Neural cell (in vitro differentiated cells): Measurements from ENCODE around the gene DDX5.

ENCODE experiments used
- CTCF ChIP-seq: fragments of 450-650 bp; IDR thresholded peaks from 2 replicates; pipeline ENCODE4 v1.5.1; 2014; ENCODE audit warnings: antibody characterized with exemption, mild to moderate bottlenecking, moderate library complexity; ENCODE audit not compliant: poor library complexity, severe bottlenecking
- EP300 ChIP-seq: fragments of 450-650 bp; conservative IDR thresholded peaks from 2 replicates; pipeline ENCODE4 v1.6.1; 2014; ENCODE audit warnings: antibody characterized with exemption, mild to moderate bottlenecking, moderate library complexity; ENCODE audit not compliant: poor library complexity, severe bottlenecking
- EZH2 ChIP-seq: fragments of 200-600, 300-800 bp; shearing (Covaris generic), sonication (generic); IDR thresholded peaks from 2 replicates; pipeline ENCODE4 v1.6.1; 2014; ENCODE audit warnings: antibody characterized with exemption, low read length, borderline replicate concordance, mild to moderate bottlenecking; ENCODE audit not compliant: insufficient read depth, poor library complexity, severe bottlenecking
- POLR2AphosphoS5 ChIP-seq: IDR thresholded peaks from 2 replicates; pipeline ENCODE4 v1.6.1; 2012
- RAD21 ChIP-seq: fragments of 450-650 bp; conservative IDR thresholded peaks from 2 replicates; pipeline ENCODE4 v1.6.1; 2014; ENCODE audit warnings: antibody characterized with exemption, mild to moderate bottlenecking, moderate library complexity
- SMC3 ChIP-seq: fragments of 450-650 bp; conservative IDR thresholded peaks from 2 replicates; pipeline ENCODE4 v1.6.1; 2014; ENCODE audit warnings: antibody characterized with exemption, mild to moderate bottlenecking, moderate library complexity; ENCODE audit not compliant: poor library complexity
- TF ChIP-seq, protein P1 (sequence below): IDR thresholded peaks from 2 replicates; pipeline ENCODE4 v1.6.1; 2012; ENCODE audit warnings: borderline replicate concordance

DNA sequence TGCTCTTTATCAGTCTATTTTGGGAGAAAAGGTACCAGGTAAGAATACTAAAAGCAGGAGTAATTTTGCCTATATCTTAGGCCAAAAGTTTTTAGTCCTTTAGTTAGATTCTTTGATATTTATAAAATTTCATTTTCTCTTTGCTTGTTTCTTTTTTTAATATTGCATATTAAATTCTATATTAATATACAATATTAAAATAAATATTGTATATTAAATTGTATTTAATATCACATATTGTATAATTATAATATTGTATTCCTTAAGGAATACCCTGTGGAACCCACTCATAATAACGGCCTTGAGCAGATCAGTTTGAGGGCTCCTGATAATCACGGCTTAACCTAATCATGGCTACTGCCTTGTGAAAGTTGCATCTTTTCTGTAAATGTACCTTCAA lies 2.6 kb upstream of the DDX5 start:
- TF ChIP-seq EP300 (no peak), SMC3 (no peak), CTCF (no peak), EZH2 (no peak), POLR2AphosphoS5 (no peak), RAD21 (no peak)
- TF ChIP-seq, protein P1, sequence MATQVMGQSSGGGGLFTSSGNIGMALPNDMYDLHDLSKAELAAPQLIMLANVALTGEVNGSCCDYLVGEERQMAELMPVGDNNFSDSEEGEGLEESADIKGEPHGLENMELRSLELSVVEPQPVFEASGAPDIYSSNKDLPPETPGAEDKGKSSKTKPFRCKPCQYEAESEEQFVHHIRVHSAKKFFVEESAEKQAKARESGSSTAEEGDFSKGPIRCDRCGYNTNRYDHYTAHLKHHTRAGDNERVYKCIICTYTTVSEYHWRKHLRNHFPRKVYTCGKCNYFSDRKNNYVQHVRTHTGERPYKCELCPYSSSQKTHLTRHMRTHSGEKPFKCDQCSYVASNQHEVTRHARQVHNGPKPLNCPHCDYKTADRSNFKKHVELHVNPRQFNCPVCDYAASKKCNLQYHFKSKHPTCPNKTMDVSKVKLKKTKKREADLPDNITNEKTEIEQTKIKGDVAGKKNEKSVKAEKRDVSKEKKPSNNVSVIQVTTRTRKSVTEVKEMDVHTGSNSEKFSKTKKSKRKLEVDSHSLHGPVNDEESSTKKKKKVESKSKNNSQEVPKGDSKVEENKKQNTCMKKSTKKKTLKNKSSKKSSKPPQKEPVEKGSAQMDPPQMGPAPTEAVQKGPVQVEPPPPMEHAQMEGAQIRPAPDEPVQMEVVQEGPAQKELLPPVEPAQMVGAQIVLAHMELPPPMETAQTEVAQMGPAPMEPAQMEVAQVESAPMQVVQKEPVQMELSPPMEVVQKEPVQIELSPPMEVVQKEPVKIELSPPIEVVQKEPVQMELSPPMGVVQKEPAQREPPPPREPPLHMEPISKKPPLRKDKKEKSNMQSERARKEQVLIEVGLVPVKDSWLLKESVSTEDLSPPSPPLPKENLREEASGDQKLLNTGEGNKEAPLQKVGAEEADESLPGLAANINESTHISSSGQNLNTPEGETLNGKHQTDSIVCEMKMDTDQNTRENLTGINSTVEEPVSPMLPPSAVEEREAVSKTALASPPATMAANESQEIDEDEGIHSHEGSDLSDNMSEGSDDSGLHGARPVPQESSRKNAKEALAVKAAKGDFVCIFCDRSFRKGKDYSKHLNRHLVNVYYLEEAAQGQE, result no peak
